NCI-H2227 treated with DMSO at 0.1 percent for 48 hours (cell line): ENCODE data around the gene GRIP2.
A peak's percentile ranks its signal among the peaks of the same experiment; 100 is the strongest.

Source experiments
- DNase-seq: peaks from one replicate; lab custom pipeline; 2025; lab: John Stamatoyannopoulos, UW

Gene GRIP2

GRCh38 chr3:14561051-14561960 is 21.2 kb upstream of the GRIP2 start:
- no peak for DNase-seq

GRCh38 chr3:14560110-14560509 is 20.0 kb upstream of the GRIP2 start:
- DNase-seq: no peak

GRCh38 chr3:14558029-14558428 is 17.9 kb upstream of the GRIP2 start:
- DNase-seq: no peak

GRCh38 chr3:14555835-14556234 is 15.7 kb upstream of the GRIP2 start:
- no peak for DNase-seq

- no peak for DNase-seq
These were observed 14.6 kb upstream of the GRIP2 start for GRCh38 chr3:14554715-14555114.

- no peak for DNase-seq
These were observed 13.7 kb upstream of the GRIP2 start for GRCh38 chr3:14553871-14554270.

- DNase-seq: no peak
These were observed 12.6 kb upstream of the GRIP2 start for GRCh38 chr3:14552717-14553116.

GRCh38 chr3:14552041-14552648 is 12.0 kb upstream of the GRIP2 start:
- DNase-seq: no peak

GRCh38 chr3:14550651-14551611 is 10.8 kb upstream of the GRIP2 start:
- no peak for DNase-seq

- no peak for DNase-seq
These were observed 10.0 kb upstream of the GRIP2 start for GRCh38 chr3:14550181-14550580.

GRCh38 chr3:14549256-14549919 is 9.2 kb upstream of the GRIP2 start:
- DNase-seq: no peak

- DNase-seq: peak; percentile 16
These were observed 8.2 kb upstream of the GRIP2 start for GRCh38 chr3:14548321-14548729.

GRCh38 chr3:14547693-14548092 is 7.6 kb upstream of the GRIP2 start:
- no peak for DNase-seq

- DNase-seq: no peak
These were observed 5.9 kb upstream of the GRIP2 start for GRCh38 chr3:14546041-14546440.

- DNase-seq: no peak
These were observed 5.1 kb upstream of the GRIP2 start for GRCh38 chr3:14545251-14545635.

GRCh38 chr3:14544282-14545250 is 4.4 kb upstream of the GRIP2 start:
- DNase-seq: no peak

- no peak for DNase-seq
These were observed 3.3 kb upstream of the GRIP2 start for GRCh38 chr3:14543446-14543845.

- DNase-seq: no peak
These were observed 2.5 kb upstream of the GRIP2 start for GRCh38 chr3:14542656-14543055.

- no peak for DNase-seq
These were observed 1.5 kb upstream of the GRIP2 start for GRCh38 chr3:14541646-14542045.

GRCh38 chr3:14540821-14541385 is 761 bp upstream of the GRIP2 start:
- DNase-seq: no peak
